Mesodermal cell (in vitro differentiated cells): ENCODE results near the gene CASP1.

Experiments used
- H3K27ac ChIP-seq: 2 replicates; pipeline ENCODE4 v1.7.0; 2013; ENCODE audit warnings: mild to moderate bottlenecking, low read depth, low read length, moderate library complexity; ENCODE audit not compliant: severe bottlenecking
- H3K36me3 ChIP-seq: 2 replicates; pipeline ENCODE4 v1.7.1; 2013; ENCODE audit warnings: mild to moderate bottlenecking, low read length, moderate library complexity; ENCODE audit not compliant: control insufficient read depth, insufficient read depth
- H3K4me1 ChIP-seq: one replicate; pipeline ENCODE4 v1.7.1; 2013; ENCODE audit warnings: mild to moderate bottlenecking, low read length; ENCODE audit not compliant: insufficient read depth, control insufficient read depth, poor library complexity, severe bottlenecking
- H3K4me3 ChIP-seq: 2 replicates; pipeline ENCODE4 v1.7.0; 2013; ENCODE audit warnings: low read length, control low read depth, mild to moderate bottlenecking; ENCODE audit not compliant: insufficient read depth, poor library complexity, severe bottlenecking; ENCODE audit errors: extremely low read depth
- H3K9me3 ChIP-seq: 2 replicates; pipeline ENCODE4 v1.7.1; 2013; ENCODE audit warnings: mild to moderate bottlenecking, low read length, moderate library complexity; ENCODE audit not compliant: control insufficient read depth
- WGBS, 2 experiments: methylation state at CpG; one replicate each; pipeline ENCODE4 v1.1.5; 2013; ENCODE audit warnings: missing lambda C conversion rate in 2 of 2; ENCODE audit not compliant: insufficient coverage in 2 of 2; 5-methylcytosine and 5-hydroxymethylcytosine counted together

The CASP1 gene

DNA sequence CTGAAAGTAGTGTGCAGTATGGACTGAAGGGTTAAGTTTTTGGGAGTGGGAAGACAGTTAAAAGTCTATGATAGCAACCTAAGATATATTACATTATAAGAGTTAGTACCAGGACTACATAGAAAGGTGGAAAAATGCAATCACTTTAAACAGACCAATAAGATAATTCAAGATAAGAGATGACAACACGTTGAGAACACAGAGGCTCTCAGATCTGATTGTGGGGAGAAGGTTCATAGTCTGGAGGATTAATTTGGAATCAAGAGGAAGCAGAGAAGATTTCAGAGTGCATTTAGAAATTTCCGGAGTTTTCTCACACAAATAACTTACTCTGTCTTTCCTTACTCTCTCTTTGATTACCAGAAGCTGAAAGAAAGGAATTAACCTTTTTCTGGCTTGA, 12.4 kb downstream of the CASP1 start:
- peaks cover 5% of the 10 kb centered on the region for H3K4me1 ChIP-seq
- no peaks in the 10 kb centered on the region for H3K9me3 ChIP-seq
- 86% methylated on average over 1 of the region's 2 CpGs; no CpG with 5 or more reads in 1 of the 2 experiments for WGBS, 2 experiments
- no peaks in the 10 kb centered on the region for H3K36me3 ChIP-seq
- H3K4me3 ChIP-seq: no peak overlapping the region
- H3K27ac ChIP-seq: no peak overlapping the region

DNA sequence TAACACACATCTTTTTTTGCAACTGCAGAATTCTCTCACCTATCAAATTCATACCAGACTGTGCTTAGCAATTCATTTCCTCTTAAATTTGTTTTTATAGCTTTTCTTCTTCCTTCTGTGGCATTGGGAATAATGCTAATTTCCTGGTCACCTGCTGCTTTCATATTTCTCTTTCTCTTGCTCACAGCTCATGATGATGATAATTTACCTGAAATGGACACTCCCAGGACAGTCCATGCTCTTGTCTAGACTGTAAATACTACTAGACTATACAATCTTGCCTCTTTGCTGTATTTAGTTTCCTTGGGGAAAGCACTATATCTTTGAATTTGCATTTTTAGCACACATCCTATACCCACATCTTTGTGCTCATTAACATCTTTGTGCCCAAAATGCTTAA, 27.5 kb downstream of the CASP1 start:
- H3K4me1 ChIP-seq: peaks cover 4% of the 10 kb centered on the region
- no peaks in the 10 kb centered on the region for H3K9me3 ChIP-seq
- no peak overlapping the region for H3K27ac ChIP-seq
- no peaks in the 10 kb centered on the region for H3K36me3 ChIP-seq
- no peak overlapping the region for H3K4me3 ChIP-seq

DNA sequence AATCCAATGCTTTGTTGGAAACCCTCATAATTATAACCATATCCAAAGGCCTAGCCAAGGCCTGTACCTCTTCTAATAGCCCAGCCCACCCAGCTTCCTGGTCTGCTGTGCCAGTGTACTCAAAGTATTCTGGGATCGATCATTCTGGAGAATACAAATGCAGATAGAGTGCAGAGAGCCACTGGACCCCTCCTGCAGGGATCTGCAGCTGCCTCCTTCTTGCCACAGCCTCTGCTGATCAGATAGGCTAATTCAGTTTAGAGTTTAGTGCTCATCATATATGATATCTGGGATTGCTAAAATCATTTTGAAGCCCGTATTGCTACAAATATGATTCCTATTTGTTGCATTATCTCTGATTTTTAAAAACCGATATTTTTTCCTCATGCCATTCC, 29.5 kb downstream of the CASP1 start:
- no peak overlapping the region for H3K27ac ChIP-seq
- no peaks in the 10 kb centered on the region for H3K36me3 ChIP-seq
- no peaks in the 10 kb centered on the region for H3K9me3 ChIP-seq
- no peak overlapping the region for H3K4me3 ChIP-seq
- peaks cover 4% of the 10 kb centered on the region for H3K4me1 ChIP-seq
- 100% methylated on average over 1 of the region's 3 CpGs; no CpG with 5 or more reads in 1 of the 2 experiments for WGBS, 2 experiments

DNA sequence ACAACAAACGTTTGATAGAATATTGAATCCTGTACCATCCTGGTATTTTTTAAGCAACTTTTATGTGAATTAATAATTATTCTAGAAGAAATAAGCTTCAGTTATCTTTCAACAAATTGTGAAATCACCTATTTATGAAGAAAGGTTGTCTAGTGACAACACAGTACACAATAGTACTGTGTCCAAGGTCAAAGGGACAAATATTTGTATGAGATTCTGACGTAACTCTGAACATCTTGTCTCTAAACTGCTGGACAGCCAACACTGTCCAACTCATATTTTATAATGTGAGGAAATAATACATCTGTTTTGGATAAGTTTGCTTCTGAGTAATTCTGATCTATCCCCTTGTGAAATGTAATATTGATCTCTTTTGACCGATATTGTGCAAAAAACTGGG, 30.9 kb downstream of the CASP1 start:
- no peaks in the 10 kb centered on the region for H3K9me3 ChIP-seq
- no peaks in the 10 kb centered on the region for H3K36me3 ChIP-seq
- no peak overlapping the region for H3K27ac ChIP-seq
- no peak overlapping the region for H3K4me3 ChIP-seq
- whole genome bisulfite sequencing, 2 experiments: 80% methylated on average over 1 of the region's 3 CpGs; no CpG with 5 or more reads in 1 of the 2 experiments
- peaks cover 4% of the 10 kb centered on the region for H3K4me1 ChIP-seq

DNA sequence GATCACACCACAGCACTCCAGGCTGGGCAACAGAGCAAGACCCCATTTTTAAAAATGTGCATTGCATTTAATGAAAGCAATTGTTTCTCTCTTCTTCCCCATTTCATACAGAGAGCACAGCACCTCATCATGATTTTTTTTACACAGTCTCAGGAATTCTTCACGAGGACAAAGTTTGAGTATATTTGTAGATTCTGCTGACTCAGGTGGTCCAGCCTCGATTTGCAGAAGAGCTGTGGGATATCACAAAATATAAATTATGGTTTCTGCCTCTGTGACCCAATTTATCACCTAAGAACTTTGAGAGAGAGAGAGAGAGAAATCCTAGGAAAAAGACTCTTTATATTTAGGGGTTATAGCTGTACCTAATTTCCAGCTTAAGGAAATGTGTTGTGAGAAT, 31.8 kb downstream of the CASP1 start:
- WGBS, 2 experiments: no CpG with 5 or more reads among the region's 2 CpGs
- H3K9me3 ChIP-seq: no peaks in the 10 kb centered on the region
- H3K36me3 ChIP-seq: no peaks in the 10 kb centered on the region
- H3K27ac ChIP-seq: no peak overlapping the region
- no peak overlapping the region for H3K4me3 ChIP-seq
- peaks cover 4% of the 10 kb centered on the region for H3K4me1 ChIP-seq

DNA sequence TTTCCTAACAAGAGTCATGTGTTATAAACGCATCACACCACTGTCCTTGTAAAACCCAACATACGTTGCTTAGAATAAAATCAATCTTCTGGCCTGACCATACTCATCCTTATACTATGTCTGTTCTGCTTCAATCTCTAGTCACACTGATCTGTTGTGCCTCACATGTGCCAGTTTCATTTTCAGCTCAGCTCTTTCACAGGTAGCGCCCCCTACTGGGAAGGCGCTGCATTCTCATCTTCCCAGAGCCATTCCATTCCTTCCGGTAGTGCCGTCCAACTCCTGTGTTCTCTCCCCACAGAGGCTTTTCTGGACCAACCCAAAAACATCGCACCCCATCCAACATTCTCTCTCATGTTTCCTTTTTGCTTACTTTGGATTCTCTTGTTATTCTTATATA, 34.1 kb downstream of the CASP1 start:
- H3K9me3 ChIP-seq: no peaks in the 10 kb centered on the region
- peaks cover 4% of the 10 kb centered on the region for H3K4me1 ChIP-seq
- H3K36me3 ChIP-seq: no peaks in the 10 kb centered on the region
- WGBS, 2 experiments: 85 to 89% methylated on average over 7 of the region's 7 CpGs
- no peak overlapping the region for H3K27ac ChIP-seq
- no peak overlapping the region for H3K4me3 ChIP-seq

DNA sequence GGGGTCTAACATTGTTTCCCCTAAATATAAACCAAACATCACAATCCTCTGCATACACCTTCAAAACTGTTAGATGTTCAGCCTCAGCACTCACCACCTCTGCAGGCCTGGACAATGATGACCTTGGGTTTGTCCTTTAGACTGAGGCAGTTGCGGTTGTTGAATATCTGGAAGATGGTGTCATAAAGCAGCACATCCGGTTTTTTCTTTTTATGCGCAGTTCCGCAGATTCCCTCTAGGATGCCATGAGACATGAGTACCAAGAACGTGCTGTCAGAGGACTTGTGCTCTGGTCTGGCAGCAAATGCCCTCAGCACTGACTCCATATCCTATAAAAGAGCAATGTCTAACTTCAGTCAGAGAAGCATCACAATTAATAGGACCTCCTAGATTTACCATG, 34.8 kb downstream of the CASP1 start:
- Histone ChIP-seq H3K9me3 (no peaks in the 10 kb centered on the region), H3K36me3 (no peaks in the 10 kb centered on the region), H3K27ac (no peak overlapping the region), H3K4me3 (no peak overlapping the region), H3K4me1 (peaks cover 2% of the 10 kb centered on the region)
- WGBS, 2 experiments: 95 to 97% methylated on average over 4 of the region's 5 CpGs

DNA sequence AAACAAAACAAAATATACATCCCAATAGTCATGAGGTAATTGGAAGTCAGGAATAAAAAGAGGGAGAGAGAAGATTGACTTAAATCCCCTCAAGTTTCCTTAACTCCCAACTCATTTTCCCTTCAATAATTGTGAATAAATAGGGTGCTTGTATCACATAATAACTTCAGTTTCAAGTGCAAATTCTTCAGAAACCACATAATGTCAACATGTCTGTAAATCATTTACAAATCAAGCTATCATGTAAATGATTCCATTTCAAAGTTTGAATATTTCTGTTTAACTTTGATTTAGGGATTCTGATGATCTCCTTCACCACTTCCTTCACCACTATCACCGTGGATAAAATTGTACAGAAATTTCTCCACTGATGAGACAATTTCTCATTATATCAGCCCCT, 35.2 kb downstream of the CASP1 start:
- Histone ChIP-seq H3K4me3 (no peak overlapping the region), H3K27ac (no peak overlapping the region), H3K36me3 (no peaks in the 10 kb centered on the region), H3K9me3 (no peaks in the 10 kb centered on the region), H3K4me1 (no peaks in the 10 kb centered on the region)
- WGBS, 2 experiments: no CpG with 5 or more reads among the region's 1 CpG

DNA sequence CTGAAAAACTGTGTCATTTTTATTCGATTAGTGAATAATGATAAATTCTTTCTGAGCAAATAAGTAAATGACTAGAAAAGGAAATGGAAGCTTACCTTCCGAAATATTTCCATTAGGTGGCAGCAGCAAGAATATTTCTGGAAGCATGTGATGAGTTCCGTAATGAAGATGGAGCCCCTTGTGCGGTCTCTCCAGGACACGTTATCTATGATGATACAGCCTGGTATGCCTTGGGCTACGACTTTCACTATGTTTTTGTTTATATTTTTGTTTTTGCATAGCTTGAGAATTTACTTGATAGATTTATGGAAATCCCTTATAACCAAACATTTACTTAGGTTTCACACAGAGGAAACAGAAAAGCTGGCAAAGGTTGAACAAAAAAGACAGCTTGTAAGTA, 37.7 kb downstream of the CASP1 start:
- Histone ChIP-seq H3K4me1 (no peaks in the 10 kb centered on the region), H3K36me3 (no peaks in the 10 kb centered on the region), H3K4me3 (no peak overlapping the region), H3K9me3 (no peaks in the 10 kb centered on the region), H3K27ac (no peak overlapping the region)
- 83 to 90% methylated on average over 3 to 4 of the region's 6 CpGs for WGBS, 2 experiments

DNA sequence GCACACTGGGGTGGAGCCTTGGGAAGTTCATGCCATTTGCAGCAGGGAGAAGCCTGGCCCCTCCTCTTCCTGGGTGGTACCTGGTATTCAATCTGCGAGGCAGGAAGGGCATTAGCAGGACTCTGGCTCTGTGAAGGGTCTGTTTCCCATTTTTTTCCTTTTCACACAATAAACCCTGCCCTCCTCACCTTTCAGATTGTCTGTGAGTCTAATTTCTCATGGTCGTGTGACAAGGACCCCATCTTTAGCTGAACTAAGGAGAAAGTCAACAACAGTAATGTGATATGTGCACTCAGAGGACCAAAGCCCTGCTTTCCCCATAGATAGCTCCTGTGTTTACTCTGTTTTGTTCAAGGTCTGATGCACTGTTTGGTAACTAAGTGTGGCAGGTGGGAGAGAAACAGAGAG, 39.9 kb downstream of the CASP1 start:
- H3K36me3 ChIP-seq: no peaks in the 10 kb centered on the region
- 85 to 88% methylated on average over 1 to 2 of the region's 2 CpGs for WGBS, 2 experiments

DNA sequence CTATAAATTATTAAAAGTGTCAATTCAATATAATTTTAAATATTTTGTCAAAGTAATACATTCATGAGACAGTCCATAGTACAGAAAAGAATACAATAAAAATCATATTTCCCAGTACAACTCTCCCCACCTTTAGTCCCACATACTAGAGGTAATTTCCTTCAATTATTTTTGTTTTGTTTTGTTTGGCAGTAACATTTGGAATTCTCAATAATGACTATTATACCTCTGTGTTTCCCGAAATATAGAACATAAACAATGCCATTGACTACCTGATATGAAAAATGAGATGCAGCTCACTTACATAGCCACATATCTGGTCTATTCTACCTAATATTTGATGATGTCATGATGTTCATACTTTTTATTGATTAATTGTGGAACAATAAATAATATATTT, 42.2 kb downstream of the CASP1 start:
- no peak overlapping the region for H3K4me3 ChIP-seq
- no peak overlapping the region for H3K27ac ChIP-seq
- WGBS, 2 experiments: no CpG with 5 or more reads among the region's 1 CpG
- H3K9me3 ChIP-seq: no peaks in the 10 kb centered on the region
- no peaks in the 10 kb centered on the region for H3K36me3 ChIP-seq
- no peaks in the 10 kb centered on the region for H3K4me1 ChIP-seq

More for the DNA sequence above, 39.9 kb downstream of the CASP1 start:
- no peaks in the 10 kb centered on the region for H3K4me1 ChIP-seq
- H3K4me3 ChIP-seq: no peak overlapping the region
- no peaks in the 10 kb centered on the region for H3K9me3 ChIP-seq
- no peak overlapping the region for H3K27ac ChIP-seq

DNA sequence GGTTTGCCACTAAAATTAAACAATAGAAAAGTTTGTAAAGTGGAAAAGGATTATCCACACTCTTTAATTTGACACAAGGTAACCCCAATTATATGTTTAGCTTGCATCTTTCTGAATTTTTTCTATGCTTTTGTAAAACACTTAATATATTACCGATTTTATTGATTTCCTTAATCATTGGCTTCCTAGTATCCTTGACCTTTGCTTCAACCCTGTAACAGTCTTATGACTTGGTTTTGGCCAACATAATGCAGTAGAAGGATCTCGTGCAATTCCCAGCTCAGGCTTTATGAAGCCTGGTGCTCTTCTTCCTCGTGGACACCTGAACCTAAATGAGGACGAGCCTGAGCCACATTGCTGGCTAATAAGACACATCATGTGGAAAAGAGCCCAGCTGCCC, 43.0 kb downstream of the CASP1 start:
- no peaks in the 10 kb centered on the region for H3K9me3 ChIP-seq
- 84 to 92% methylated on average over 4 of the region's 4 CpGs for WGBS, 2 experiments
- no peak overlapping the region for H3K4me3 ChIP-seq

More for the DNA sequence above, 43.0 kb downstream of the CASP1 start:
- no peak overlapping the region for H3K27ac ChIP-seq
- H3K36me3 ChIP-seq: no peaks in the 10 kb centered on the region
- no peaks in the 10 kb centered on the region for H3K4me1 ChIP-seq
